Ovary (tissue), 9 donors: Measurements from ENCODE around the gene CRADD. TPM values are rescaled to one million over a fixed set of nuclear protein-coding genes. Genes with fewer than 3 reads are reported as not detected.

Experiments used
- DNase-seq, 5 donors: peaks; one replicate each; pipeline ENCODE4 v3.0.0-alpha.2; 2019 to 2020
- H3K27ac ChIP-seq, 2 donors: fragments of 200-600 bp; one replicate each; pipeline versions ENCODE4 v1.5.1 to v1.8.0; 2019 to 2022
- H3K27me3 ChIP-seq: fragments of 200-600 bp; one replicate; pipeline ENCODE4 v1.8.0; 2022
- H3K36me3 ChIP-seq: fragments of 200-600 bp; sonication (generic); one replicate; pipeline ENCODE4 v1.5.1; 2019
- H3K4me1 ChIP-seq: one replicate; pipeline ENCODE4 v1.8.1; 2013; ENCODE audit warnings: mild to moderate bottlenecking, moderate library complexity; ENCODE audit not compliant: insufficient read depth
- H3K4me3 ChIP-seq: fragments of 200-600 bp; sonication (generic); one replicate; pipeline ENCODE4 v1.5.1; 2017
- H3K9me3 ChIP-seq, 2 donors: fragments of 200-600 bp in 1 of 2; sonication (generic) in 1 of 2; one replicate each; pipeline versions ENCODE4 v1.5.1 to v1.8.1; 2013 to 2019; ENCODE audit warnings: mild to moderate bottlenecking in 1 of 2, moderate library complexity in 1 of 2
- EP300 ChIP-seq: sonication (generic); formaldehyde crosslinking; IDR thresholded peaks from one replicate; pipeline ENCODE4 v1.6.1; 2017; ENCODE audit warnings: antibody characterized with exemption
- POLR2A ChIP-seq: fragments of 450-650 bp; IDR thresholded peaks from one replicate; pipeline ENCODE4 v1.6.1; 2017; ENCODE audit warnings: antibody characterized with exemption, mild to moderate bottlenecking, moderate library complexity
- WGBS, 3 donors: extraction: QIAGEN DNeasy Blood & Tissue Kit in 1 of 3; methylation state at CpG; one replicate each; pipeline versions ENCODE4 v1.1.5 to v1.1.7; 2013 to 2017; 5-methylcytosine and 5-hydroxymethylcytosine counted together
- intact Hi-C, 4 donors: fragments of 100-400 bp; cut with DNase I; formaldehyde crosslinking; loops; one replicate each; pipeline versions ENCODE4 v1.11.0 to v1.15.1; 2022 to 2023
- polyA plus RNA-seq, 2 donors: library from polyadenylated mRNA; stranded (reverse); fragments of 200-250 nt in 1 of 2; fragments of 350-450 nt in 1 of 2; fragmentation: Illumina TruSeq in 1 of 2; extraction: RNeasy Lipid Tissue Mini Kit (QIAGEN cat#74804) in 1 of 2; gene quantifications; one replicate each; pipeline ENCODE4 v1.2.3, GENCODE V29; 2013 to 2014
- total RNA-seq, 7 donors: library from RNA; depleted of rRNA in 2 of 7; stranded (reverse); fragments of >200 nt in 2 of 7; fragmentation: NEBNext Ultra II Directional in 3 of 7; extraction: Animal tissue kit (Norgen Biotek cat#: 25700) in 3 of 7; gene quantifications; one replicate each; pipeline versions ENCODE4 v1.1.0 to v1.2.4, GENCODE V29; 2016 to 2023
- TF ChIP-seq, protein P1 (sequence below), 3 donors: fragments of 450-650 bp in 2 of 3; fragments of 200-600 bp in 1 of 3; IDR thresholded peaks; one replicate each; pipeline versions ENCODE4 v1.5.1 to v1.8.0; 2016 to 2022; ENCODE audit warnings: antibody characterized with exemption in 3 of 3, mild to moderate bottlenecking in 1 of 3
- donor health status: DM: no; HTN: no; CAD: no; lungs with moderate emphysema.
- donor health status: DM: no; HTN: no; CAD: no.
- donor health status: Bipolar disorder and iron deficiency.
- donor health status: DM: yes; HTN: yes; CAD: no.
- donor health status: DM: no; HTN: no; CAD: no.
- donor health status: DM: yes; HTN: yes; CAD: no.

The CRADD gene
- total and polyA plus RNA-seq, 9 donors = 11.4 to 67.8 (median 16.9) TPM

DNA sequence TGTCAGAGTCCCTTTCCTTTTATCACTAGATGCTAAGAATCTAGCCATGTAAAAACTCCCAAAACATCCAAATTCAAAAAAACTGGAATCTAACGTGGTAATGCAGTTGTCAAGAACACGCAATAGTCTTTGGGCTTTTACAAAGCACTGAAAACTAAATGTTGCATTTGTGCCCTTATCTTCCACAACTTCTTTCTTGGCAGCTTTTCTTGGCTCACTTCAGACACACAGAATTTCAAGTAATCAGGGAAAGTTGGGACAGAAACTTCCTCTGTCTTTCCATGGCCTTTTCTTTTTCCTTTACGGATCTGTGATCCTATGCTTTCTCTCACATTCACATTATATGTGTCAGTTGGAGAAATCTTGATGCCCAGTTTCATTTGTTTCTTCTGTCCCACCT lies 136.0 kb downstream of the CRADD start:
- H3K4me1 ChIP-seq = peaks cover 7% of the 10 kb centered on the region
- no peak for DNase-seq
- H3K9me3 ChIP-seq = no peaks in the 10 kb centered on the region
- peak overlapping the region; percentile 15 to 86 for H3K27ac ChIP-seq
- 2 to 5% (median 5%) methylated on average over 3 of the region's 3 CpGs for WGBS, 3 donors
- H3K27me3 ChIP-seq = no peaks in the 10 kb centered on the region
- no peak for TF ChIP-seq EP300
- TF ChIP-seq, protein P1, sequence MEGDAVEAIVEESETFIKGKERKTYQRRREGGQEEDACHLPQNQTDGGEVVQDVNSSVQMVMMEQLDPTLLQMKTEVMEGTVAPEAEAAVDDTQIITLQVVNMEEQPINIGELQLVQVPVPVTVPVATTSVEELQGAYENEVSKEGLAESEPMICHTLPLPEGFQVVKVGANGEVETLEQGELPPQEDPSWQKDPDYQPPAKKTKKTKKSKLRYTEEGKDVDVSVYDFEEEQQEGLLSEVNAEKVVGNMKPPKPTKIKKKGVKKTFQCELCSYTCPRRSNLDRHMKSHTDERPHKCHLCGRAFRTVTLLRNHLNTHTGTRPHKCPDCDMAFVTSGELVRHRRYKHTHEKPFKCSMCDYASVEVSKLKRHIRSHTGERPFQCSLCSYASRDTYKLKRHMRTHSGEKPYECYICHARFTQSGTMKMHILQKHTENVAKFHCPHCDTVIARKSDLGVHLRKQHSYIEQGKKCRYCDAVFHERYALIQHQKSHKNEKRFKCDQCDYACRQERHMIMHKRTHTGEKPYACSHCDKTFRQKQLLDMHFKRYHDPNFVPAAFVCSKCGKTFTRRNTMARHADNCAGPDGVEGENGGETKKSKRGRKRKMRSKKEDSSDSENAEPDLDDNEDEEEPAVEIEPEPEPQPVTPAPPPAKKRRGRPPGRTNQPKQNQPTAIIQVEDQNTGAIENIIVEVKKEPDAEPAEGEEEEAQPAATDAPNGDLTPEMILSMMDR (IDR thresholded peaks at IDR 0.05) = no peak
- TF ChIP-seq POLR2A = no peak
- no peaks in the 10 kb centered on the region for H3K36me3 ChIP-seq
- no peak overlapping the region for H3K4me3 ChIP-seq
- intact Hi-C loops = no loop called here

DNA sequence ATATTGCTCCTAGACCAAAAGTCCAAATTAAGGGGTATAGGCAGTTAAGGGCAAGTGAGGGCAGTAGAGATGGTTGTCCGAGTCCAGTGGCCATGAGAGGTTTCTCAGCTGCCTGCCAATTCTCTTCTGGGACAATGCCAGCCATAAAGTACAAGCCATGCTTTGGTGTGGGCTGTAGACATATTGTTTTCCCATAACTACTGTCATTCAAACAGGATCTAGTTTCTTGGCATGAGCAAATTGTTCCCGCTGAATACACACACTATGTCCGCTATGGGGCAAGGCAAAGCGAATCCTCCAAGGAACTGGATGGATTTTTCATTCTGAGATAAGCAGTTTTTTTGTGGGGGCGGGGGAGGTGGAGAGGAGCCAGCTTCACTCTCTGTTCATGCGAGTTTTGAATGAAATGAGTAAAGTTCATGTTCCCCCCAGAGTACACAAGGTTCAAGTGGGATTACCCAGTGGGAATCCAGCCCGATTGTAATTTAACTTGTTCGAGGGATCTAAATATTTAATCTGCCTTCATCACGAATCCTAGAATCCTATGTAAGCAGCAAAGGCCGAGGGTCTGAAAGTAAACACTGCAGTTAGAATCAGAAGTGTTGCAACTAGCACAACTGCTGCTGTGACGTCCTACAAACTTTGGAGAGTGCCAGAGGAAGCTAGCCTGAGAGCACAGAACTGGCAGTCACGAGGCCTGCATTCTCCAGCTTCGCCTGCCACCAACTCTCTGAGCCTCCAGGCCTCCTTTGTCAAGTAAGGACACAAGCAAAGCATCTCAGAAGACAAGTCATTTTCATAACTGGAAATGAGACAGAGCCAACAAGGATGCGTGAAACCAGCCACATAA lies 137.0 kb downstream of the CRADD start:
- WGBS, 3 donors = 13 to 15% (median 14%) methylated on average over 14 of the region's 14 CpGs
- Histone ChIP-seq H3K27me3 (no peaks in the 10 kb centered on the region), H3K36me3 (no peaks in the 10 kb centered on the region), H3K27ac (peak overlapping the region; percentile 15 to 86), H3K9me3 (no peaks in the 10 kb centered on the region), H3K4me3 (no peak overlapping the region), H3K4me1 (peaks cover 13% of the 10 kb centered on the region)
- TF ChIP-seq, protein P1 (IDR thresholded peaks at IDR 0.05) = peak in 1 of 3 donors; percentile 31
- TF ChIP-seq POLR2A (no peak), EP300 (peak; percentile 31)
- peak; percentile 77 to 88 (median 84) for DNase-seq
- intact Hi-C loops = no loop called here

- peak; percentile 33 to 54 (median 49) for DNase-seq
- no peaks in the 10 kb centered on the region for H3K9me3 ChIP-seq
- no peak for TF ChIP-seq EP300
- TF ChIP-seq, protein P1 (IDR thresholded peaks at IDR 0.05) = no peak
- TF ChIP-seq POLR2A = no peak
- H3K4me3 ChIP-seq = no peak overlapping the region
- no peaks in the 10 kb centered on the region for H3K36me3 ChIP-seq
- H3K27me3 ChIP-seq = no peaks in the 10 kb centered on the region
- intact Hi-C loops = loop anchor here in 1 of 4 donors (5.0 kb wide), 1 partner anchor 41 kb away; no protein-coding TSS in a partner anchor
- H3K4me1 ChIP-seq = peaks cover 15% of the 10 kb centered on the region
- 22 to 30% (median 25%) methylated on average over 9 of the region's 9 CpGs for WGBS, 3 donors
- H3K27ac ChIP-seq = peak overlapping the region; percentile 30 to 65
Observed at GRCh38 chr12:93818488-93819049, 141.4 kb downstream of the CRADD start.

- Histone ChIP-seq H3K27ac (peak overlapping the region in 1 of 2 donors; percentile 65), H3K36me3 (no peaks in the 10 kb centered on the region), H3K4me1 (peaks cover 17% of the 10 kb centered on the region), H3K27me3 (no peaks in the 10 kb centered on the region), H3K4me3 (no peak overlapping the region), H3K9me3 (no peaks in the 10 kb centered on the region)
- 8 to 16% (median 11%) methylated on average over 4 of the region's 4 CpGs for WGBS, 3 donors
- DNase-seq = peak; percentile 69 to 87 (median 77)
- intact Hi-C loops = loop anchor here in 1 of 4 donors (5.0 kb wide), 1 partner anchor 42 kb away; no protein-coding TSS in a partner anchor
- TF ChIP-seq POLR2A = no peak
- TF ChIP-seq EP300 = peak; percentile 36
- TF ChIP-seq, protein P1 (IDR thresholded peaks at IDR 0.05) = no peak
Observed at GRCh38 chr12:93819050-93819491, 141.9 kb downstream of the CRADD start.
